ENCODE results near the gene CAMK2B. TPM values are rescaled to one million over a fixed set of nuclear protein-coding genes. Genes with fewer than 3 reads are reported as not detected.

Gene CAMK2B
- total RNA-seq, 2 experiments from 2014 or later, result 0.11 TPM; not detected in 1

GRCh38 chr7:44346063-44346462, 20.7 kb upstream of the CAMK2B start:
- H3K27ac Mint-ChIP-seq, result no peak overlapping the region
- peaks cover 36% of the 10 kb centered on the region for H3K27me3 Mint-ChIP-seq
- peaks cover 2% of the 10 kb centered on the region for H3K4me1 Mint-ChIP-seq
- DNase-seq, result no peak
- H3K36me3 Mint-ChIP-seq, result no peaks in the 10 kb centered on the region
- POLR2A ChIA-PET, result no interaction called here
- H3K4me3 Mint-ChIP-seq, result no peak overlapping the region
- peaks cover 2% of the 10 kb centered on the region for H3K9me3 Mint-ChIP-seq
- ATAC-seq (ENCODE audit: low read depth), result no peak

- Mint-ChIP-seq H3K9me3 (peaks cover 5% of the 10 kb centered on the region), H3K4me3 (no peak overlapping the region), H3K4me1 (no peaks in the 10 kb centered on the region), H3K36me3 (no peaks in the 10 kb centered on the region), H3K27me3 (peaks cover 43% of the 10 kb centered on the region), H3K27ac (no peak overlapping the region)
- DNase-seq (no peak), ATAC-seq (ENCODE audit: low read depth) (no peak)
- POLR2A ChIA-PET, result no interaction called here
Observed at GRCh38 chr7:44341401-44341800, 16.0 kb upstream of the CAMK2B start.

GRCh38 chr7:44338600-44338999, 13.2 kb upstream of the CAMK2B start:
- H3K27me3 Mint-ChIP-seq, result peaks cover 21% of the 10 kb centered on the region
- H3K4me1 Mint-ChIP-seq, result no peaks in the 10 kb centered on the region
- no peaks in the 10 kb centered on the region for H3K36me3 Mint-ChIP-seq
- no peak for DNase-seq
- POLR2A ChIA-PET, result no interaction called here
- H3K9me3 Mint-ChIP-seq, result peaks cover 8% of the 10 kb centered on the region
- no peak overlapping the region for H3K27ac Mint-ChIP-seq
- ATAC-seq (ENCODE audit: low read depth), result no peak
- no peak overlapping the region for H3K4me3 Mint-ChIP-seq

- no peaks in the 10 kb centered on the region for H3K4me1 Mint-ChIP-seq
- no peak overlapping the region for H3K4me3 Mint-ChIP-seq
- no peak overlapping the region for H3K27ac Mint-ChIP-seq
- H3K36me3 Mint-ChIP-seq, result no peaks in the 10 kb centered on the region
- ATAC-seq (ENCODE audit: low read depth) (no peak), DNase-seq (no peak)
- POLR2A ChIA-PET, result no interaction called here
- peaks cover 8% of the 10 kb centered on the region for H3K9me3 Mint-ChIP-seq
- H3K27me3 Mint-ChIP-seq, result peaks cover 25% of the 10 kb centered on the region
Observed at GRCh38 chr7:44336491-44336890, 11.1 kb upstream of the CAMK2B start.

- no peak overlapping the region for H3K27ac Mint-ChIP-seq
- POLR2A ChIA-PET, result interaction anchor here (0.9 kb wide), 1 partner anchor 13 kb away, joined by 3 read pairs; no protein-coding TSS in a partner anchor
- peaks cover 8% of the 10 kb centered on the region for H3K9me3 Mint-ChIP-seq
- ATAC-seq (ENCODE audit: low read depth), result no peak
- no peaks in the 10 kb centered on the region for H3K36me3 Mint-ChIP-seq
- H3K4me3 Mint-ChIP-seq, result no peak overlapping the region
- no peak for DNase-seq
- no peaks in the 10 kb centered on the region for H3K4me1 Mint-ChIP-seq
- H3K27me3 Mint-ChIP-seq, result peaks cover 34% of the 10 kb centered on the region
Observed at GRCh38 chr7:44335184-44335583, 9.8 kb upstream of the CAMK2B start.

GRCh38 chr7:44334734-44335097, 9.3 kb upstream of the CAMK2B start:
- Mint-ChIP-seq H3K9me3 (peaks cover 8% of the 10 kb centered on the region), H3K27ac (no peak overlapping the region), H3K4me1 (no peaks in the 10 kb centered on the region), H3K27me3 (peaks cover 32% of the 10 kb centered on the region), H3K4me3 (no peak overlapping the region), H3K36me3 (no peaks in the 10 kb centered on the region)
- POLR2A ChIA-PET, result interaction anchor here (0.9 kb wide), 1 partner anchor 14 kb away, joined by 3 read pairs; no protein-coding TSS in a partner anchor
- DNase-seq (no peak), ATAC-seq (ENCODE audit: low read depth) (no peak)

- no peaks in the 10 kb centered on the region for H3K36me3 Mint-ChIP-seq
- DNase-seq (no peak), ATAC-seq (ENCODE audit: low read depth) (no peak)
- H3K27ac Mint-ChIP-seq, result no peak overlapping the region
- H3K4me1 Mint-ChIP-seq, result no peaks in the 10 kb centered on the region
- no peak overlapping the region for H3K4me3 Mint-ChIP-seq
- POLR2A ChIA-PET, result no interaction called here
- H3K27me3 Mint-ChIP-seq, result peaks cover 27% of the 10 kb centered on the region
- peaks cover 8% of the 10 kb centered on the region for H3K9me3 Mint-ChIP-seq
Observed at GRCh38 chr7:44333911-44334733, 8.7 kb upstream of the CAMK2B start.

- H3K4me3 Mint-ChIP-seq, result no peak overlapping the region
- H3K9me3 Mint-ChIP-seq, result peaks cover 3% of the 10 kb centered on the region
- H3K27ac Mint-ChIP-seq, result no peak overlapping the region
- no peaks in the 10 kb centered on the region for H3K36me3 Mint-ChIP-seq
- DNase-seq, result no peak
- POLR2A ChIA-PET, result no interaction called here
- H3K27me3 Mint-ChIP-seq, result peaks cover 25% of the 10 kb centered on the region
- no peaks in the 10 kb centered on the region for H3K4me1 Mint-ChIP-seq
- no peak for ATAC-seq (ENCODE audit: low read depth)
Observed at GRCh38 chr7:44331682-44332081, 6.3 kb upstream of the CAMK2B start.

- peaks cover 32% of the 10 kb centered on the region for H3K27me3 Mint-ChIP-seq
- ATAC-seq (ENCODE audit: low read depth), result no peak
- H3K4me3 Mint-ChIP-seq, result no peak overlapping the region
- peaks cover 3% of the 10 kb centered on the region for H3K4me1 Mint-ChIP-seq
- DNase-seq, result no peak
- POLR2A ChIA-PET, result no interaction called here
- no peak overlapping the region for H3K27ac Mint-ChIP-seq
- no peaks in the 10 kb centered on the region for H3K9me3 Mint-ChIP-seq
- H3K36me3 Mint-ChIP-seq, result no peaks in the 10 kb centered on the region
Observed at GRCh38 chr7:44330331-44330730, 4.9 kb upstream of the CAMK2B start.

- H3K9me3 Mint-ChIP-seq, result no peaks in the 10 kb centered on the region
- no peak for ATAC-seq (ENCODE audit: low read depth)
- POLR2A ChIA-PET, result no interaction called here
Observed at GRCh38 chr7:44329888-44330287, 4.5 kb upstream of the CAMK2B start.

GRCh38 chr7:44329081-44329480, 3.7 kb upstream of the CAMK2B start:
- Mint-ChIP-seq H3K27me3 (peaks cover 38% of the 10 kb centered on the region), H3K9me3 (no peaks in the 10 kb centered on the region), H3K27ac (no peak overlapping the region), H3K4me3 (no peak overlapping the region), H3K4me1 (peaks cover 3% of the 10 kb centered on the region), H3K36me3 (no peaks in the 10 kb centered on the region)
- POLR2A ChIA-PET, result no interaction called here
- DNase-seq (no peak), ATAC-seq (ENCODE audit: low read depth) (no peak)

More at GRCh38 chr7:44329888-44330287, 4.5 kb upstream of the CAMK2B start:
- no peak for DNase-seq
- Mint-ChIP-seq H3K36me3 (no peaks in the 10 kb centered on the region), H3K27ac (no peak overlapping the region), H3K4me3 (no peak overlapping the region), H3K4me1 (peaks cover 3% of the 10 kb centered on the region), H3K27me3 (peaks cover 32% of the 10 kb centered on the region)

GRCh38 chr7:44327981-44328380, 2.6 kb upstream of the CAMK2B start:
- H3K4me3 Mint-ChIP-seq, result no peak overlapping the region
- POLR2A ChIA-PET, result no interaction called here
- H3K36me3 Mint-ChIP-seq, result no peaks in the 10 kb centered on the region
- H3K27me3 Mint-ChIP-seq, result peaks cover 49% of the 10 kb centered on the region
- H3K9me3 Mint-ChIP-seq, result no peaks in the 10 kb centered on the region
- DNase-seq (no peak), ATAC-seq (ENCODE audit: low read depth) (no peak)
- H3K4me1 Mint-ChIP-seq, result peaks cover 3% of the 10 kb centered on the region
- H3K27ac Mint-ChIP-seq, result no peak overlapping the region

- H3K27ac Mint-ChIP-seq, result no peak overlapping the region
- H3K9me3 Mint-ChIP-seq, result no peaks in the 10 kb centered on the region
- H3K27me3 Mint-ChIP-seq, result peaks cover 48% of the 10 kb centered on the region
- POLR2A ChIA-PET, result no interaction called here
- peaks cover 3% of the 10 kb centered on the region for H3K4me1 Mint-ChIP-seq
- no peaks in the 10 kb centered on the region for H3K36me3 Mint-ChIP-seq
- no peak overlapping the region for H3K4me3 Mint-ChIP-seq
- no peak for DNase-seq
- ATAC-seq (ENCODE audit: low read depth), result no peak
Observed at GRCh38 chr7:44326261-44327125, 1.1 kb upstream of the CAMK2B start.

GRCh38 chr7:44325811-44326241, 432 bp upstream of the CAMK2B start:
- Mint-ChIP-seq H3K4me3 (peak overlapping the region; percentile 76), H3K27me3 (peaks cover 42% of the 10 kb centered on the region), H3K4me1 (peaks cover 3% of the 10 kb centered on the region), H3K9me3 (no peaks in the 10 kb centered on the region), H3K36me3 (no peaks in the 10 kb centered on the region), H3K27ac (peak overlapping the region; percentile 46)
- ATAC-seq (ENCODE audit: low read depth) (peak; percentile 19), DNase-seq (no peak)
- POLR2A ChIA-PET, result no interaction called here

Data from activated naive CD8-positive, alpha-beta T cell treated with anti-CD3 and anti-CD28 coated beads, Interleukin-2, amount 10 ng/mL, durations not matched to agents 7 days and 5 days (primary cell).